ENCODE results near the gene FRK. TPM values are rescaled to one million over a fixed set of nuclear protein-coding genes. Genes with fewer than 3 reads are reported as not detected.

Gene FRK
- polyA plus RNA-seq, 1 donor from 2014 or later, result 0.04 TPM

GRCh38 chr6:116012471-116012949 lies 48.2 kb downstream of the FRK start:
- no peaks in the 10 kb centered on the region for H3K27me3 Mint-ChIP-seq
- peaks cover 2% of the 10 kb centered on the region for H3K36me3 Mint-ChIP-seq
- no peak overlapping the region for H3K4me3 Mint-ChIP-seq
- no peaks in the 10 kb centered on the region for H3K9me3 Mint-ChIP-seq
- peaks cover 15 to 19% (median 15%) of the 10 kb centered on the region in 3 donors for H3K4me1 Mint-ChIP-seq
- H3K27ac Mint-ChIP-seq, result no peak overlapping the region

- H3K9me3 Mint-ChIP-seq, result no peaks in the 10 kb centered on the region
- H3K27ac Mint-ChIP-seq, result no peak overlapping the region
- H3K36me3 Mint-ChIP-seq, result peaks cover 2% of the 10 kb centered on the region
- H3K27me3 Mint-ChIP-seq, result no peaks in the 10 kb centered on the region
- peaks cover 9 to 13% (median 10%) of the 10 kb centered on the region in 3 donors for H3K4me1 Mint-ChIP-seq
- H3K4me3 Mint-ChIP-seq, result no peak overlapping the region
These were observed 49.2 kb downstream of the FRK start for GRCh38 chr6:116011520-116011919.

GRCh38 chr6:116010790-116011401 lies 49.8 kb downstream of the FRK start:
- Mint-ChIP-seq H3K27me3 (no peaks in the 10 kb centered on the region), H3K9me3 (no peaks in the 10 kb centered on the region), H3K36me3 (peaks cover 2% of the 10 kb centered on the region), H3K4me3 (no peak overlapping the region), H3K27ac (no peak overlapping the region), H3K4me1 (peaks cover 8 to 13% (median 10%) of the 10 kb centered on the region in 3 donors)

- Mint-ChIP-seq H3K36me3 (peaks cover 2% of the 10 kb centered on the region), H3K27ac (no peak overlapping the region), H3K27me3 (no peaks in the 10 kb centered on the region), H3K4me1 (peaks cover 5 to 9% (median 6%) of the 10 kb centered on the region in 3 donors), H3K9me3 (no peaks in the 10 kb centered on the region), H3K4me3 (no peak overlapping the region)
These were observed 50.3 kb downstream of the FRK start for GRCh38 chr6:116010386-116010785.

DNA sequence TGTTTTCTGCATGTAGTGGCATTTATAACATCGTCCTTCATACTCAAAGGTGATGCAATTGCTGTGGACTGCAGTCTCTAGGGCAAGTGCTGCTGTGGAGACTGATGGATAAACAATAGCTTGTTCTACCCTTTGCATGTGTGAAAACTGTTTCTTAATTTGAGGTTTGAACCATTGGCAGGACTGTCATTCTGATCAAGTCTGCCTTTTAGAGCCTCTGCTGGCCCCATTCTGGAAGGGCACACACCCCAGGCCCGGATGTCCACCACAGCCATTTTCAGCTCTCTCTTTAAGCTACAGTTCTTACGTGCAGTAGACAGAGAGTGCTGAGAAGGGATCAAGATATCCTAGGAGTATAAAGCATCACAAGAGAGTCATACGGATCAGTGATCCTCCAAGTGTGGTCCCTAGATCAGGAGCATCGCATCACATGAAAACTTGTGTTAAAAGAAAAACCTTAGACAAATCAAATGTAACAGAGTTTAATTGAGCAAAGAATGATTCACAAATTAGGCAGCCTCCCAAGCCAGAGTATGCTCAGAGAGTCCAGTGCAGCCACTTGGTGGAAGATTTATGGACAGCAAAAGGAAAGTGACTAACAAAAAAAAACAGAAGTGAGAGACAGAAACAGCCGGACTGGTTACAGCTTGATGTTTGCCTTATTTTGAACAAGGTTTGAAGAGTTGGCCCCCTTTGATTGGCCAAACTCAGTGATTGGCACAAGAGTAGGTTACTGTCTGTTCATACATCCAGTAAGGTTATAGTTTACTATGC lies 52.0 kb downstream of the FRK start:
- H3K27ac Mint-ChIP-seq, result no peak overlapping the region

GRCh38 chr6:116004841-116005815 lies 55.6 kb downstream of the FRK start:
- Mint-ChIP-seq H3K4me1 (peaks cover 4 to 6% (median 6%) of the 10 kb centered on the region in 3 donors), H3K27ac (no peak overlapping the region), H3K9me3 (no peaks in the 10 kb centered on the region), H3K4me3 (no peak overlapping the region), H3K36me3 (no peaks in the 10 kb centered on the region), H3K27me3 (no peaks in the 10 kb centered on the region)

More for the DNA sequence above, 52.0 kb downstream of the FRK start:
- Mint-ChIP-seq H3K4me3 (peak overlapping the region in 1 of 4 donors; percentile 29), H3K27me3 (no peaks in the 10 kb centered on the region), H3K36me3 (no peaks in the 10 kb centered on the region), H3K9me3 (no peaks in the 10 kb centered on the region), H3K4me1 (peaks cover 4 to 6% (median 6%) of the 10 kb centered on the region in 3 donors)

DNA sequence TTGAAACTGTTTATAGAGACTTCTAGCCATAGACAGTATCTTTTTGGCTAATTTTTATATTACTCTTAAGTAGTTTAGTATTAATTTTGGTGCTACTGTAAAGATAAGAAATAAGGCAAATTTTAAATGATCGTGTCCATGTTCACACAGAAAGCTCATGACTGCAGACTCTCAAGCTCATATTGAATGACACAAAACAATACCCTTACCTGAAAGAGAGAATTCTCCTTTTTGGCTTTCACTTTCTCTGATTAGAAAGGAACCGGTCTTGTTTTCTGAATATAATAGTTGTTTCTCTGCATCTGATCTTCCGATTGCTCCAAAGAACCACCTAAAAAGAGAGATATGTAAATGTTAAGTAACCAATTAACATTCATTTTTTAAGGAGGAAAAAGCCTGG lies 57.0 kb downstream of the FRK start:
- H3K4me3 Mint-ChIP-seq, result no peak overlapping the region
- H3K4me1 Mint-ChIP-seq, result peaks cover 2% of the 10 kb centered on the region in 3 donors

DNA sequence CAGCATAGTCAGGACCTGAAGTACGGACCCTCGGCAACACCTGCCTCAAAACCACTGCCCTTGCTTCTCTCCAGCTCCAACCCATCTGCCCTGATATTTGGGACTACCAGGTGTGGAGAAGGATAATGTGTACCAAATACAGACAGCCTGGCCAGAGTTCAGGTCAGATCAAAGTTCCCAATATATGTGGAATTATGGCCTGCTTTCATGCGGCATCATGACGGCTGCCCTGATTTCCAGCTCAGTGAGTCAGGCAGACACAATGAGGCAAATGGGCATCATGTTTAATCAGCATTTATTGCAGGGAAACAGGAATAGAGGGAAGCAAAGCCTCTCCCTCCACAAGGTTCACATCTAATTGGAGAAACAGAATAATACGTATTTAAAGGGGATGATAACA lies 57.9 kb downstream of the FRK start:
- H3K4me1 Mint-ChIP-seq, result no peaks in the 10 kb centered on the region
- peaks cover 1% of the 10 kb centered on the region for H3K36me3 Mint-ChIP-seq
- no peak overlapping the region for H3K27ac Mint-ChIP-seq
- no peaks in the 10 kb centered on the region for H3K27me3 Mint-ChIP-seq
- H3K4me3 Mint-ChIP-seq, result no peak overlapping the region
- H3K9me3 Mint-ChIP-seq, result no peaks in the 10 kb centered on the region

More for the DNA sequence above, 57.0 kb downstream of the FRK start:
- Mint-ChIP-seq H3K27me3 (no peaks in the 10 kb centered on the region), H3K36me3 (no peaks in the 10 kb centered on the region), H3K9me3 (no peaks in the 10 kb centered on the region), H3K27ac (no peak overlapping the region)

GRCh38 chr6:115999235-115999634 lies 61.5 kb downstream of the FRK start:
- Mint-ChIP-seq H3K27me3 (no peaks in the 10 kb centered on the region), H3K9me3 (no peaks in the 10 kb centered on the region), H3K4me1 (no peaks in the 10 kb centered on the region), H3K4me3 (no peak overlapping the region), H3K27ac (no peak overlapping the region), H3K36me3 (peaks cover 1% of the 10 kb centered on the region)

DNA sequence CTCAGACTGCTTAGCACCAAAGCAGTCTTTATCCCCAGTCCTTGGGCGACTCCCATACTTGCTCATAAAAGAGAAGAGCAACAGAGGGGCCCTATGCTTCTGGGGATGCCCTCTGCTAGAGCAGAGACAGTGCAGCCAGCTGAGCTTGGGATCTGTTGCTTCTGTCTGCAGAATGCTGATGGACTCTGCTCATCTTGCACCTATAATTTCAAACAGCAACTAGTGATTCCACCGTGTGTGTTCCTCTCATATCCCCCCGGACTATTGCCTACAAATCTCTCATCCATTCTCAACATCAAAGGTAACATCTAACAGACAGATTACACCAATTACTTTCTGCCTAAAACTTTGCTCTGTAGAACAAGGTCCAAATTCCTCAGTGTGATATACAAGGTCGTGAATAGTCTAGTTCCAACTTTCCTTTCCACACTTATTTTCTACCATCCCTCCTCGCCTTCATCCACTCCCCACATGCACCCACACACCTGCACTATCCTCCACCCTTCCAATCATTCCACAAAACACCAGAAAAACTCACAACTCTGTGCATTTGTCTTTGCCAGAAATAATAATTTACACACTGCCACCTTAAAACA lies 62.6 kb downstream of the FRK start:
- Mint-ChIP-seq H3K27me3 (no peaks in the 10 kb centered on the region), H3K4me1 (no peaks in the 10 kb centered on the region), H3K4me3 (peak overlapping the region in 1 of 4 donors; percentile 54), H3K9me3 (no peaks in the 10 kb centered on the region), H3K36me3 (peaks cover 1% of the 10 kb centered on the region), H3K27ac (no peak overlapping the region)

DNA sequence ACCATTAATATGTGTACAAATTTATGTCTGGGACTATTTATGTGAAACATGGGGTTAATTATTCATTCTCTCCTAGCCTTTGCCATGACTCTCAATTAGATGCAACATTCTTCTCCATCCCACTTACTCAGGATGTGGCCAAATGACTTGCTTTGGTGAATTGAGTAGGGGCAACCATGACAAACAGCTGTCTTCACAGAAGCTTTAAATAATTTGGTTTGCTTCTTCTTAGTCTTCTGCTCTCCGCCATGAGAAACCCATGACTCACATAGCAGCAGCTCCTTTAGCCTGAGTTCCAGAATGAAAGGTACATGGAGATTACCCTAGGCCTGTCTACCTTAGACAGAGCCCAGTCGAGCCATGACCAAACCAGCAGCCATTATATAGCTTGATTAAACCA lies 74.7 kb downstream of the FRK start:
- Mint-ChIP-seq H3K4me3 (no peak overlapping the region), H3K36me3 (no peaks in the 10 kb centered on the region), H3K4me1 (no peaks in the 10 kb centered on the region), H3K27me3 (no peaks in the 10 kb centered on the region), H3K27ac (no peak overlapping the region), H3K9me3 (peaks cover 0 to 4% (median 0%) of the 10 kb centered on the region in 3 donors)

- Mint-ChIP-seq H3K9me3 (no peaks in the 10 kb centered on the region), H3K27ac (no peak overlapping the region), H3K4me1 (no peaks in the 10 kb centered on the region), H3K27me3 (no peaks in the 10 kb centered on the region), H3K4me3 (no peak overlapping the region), H3K36me3 (no peaks in the 10 kb centered on the region)
These were observed 75.9 kb downstream of the FRK start for GRCh38 chr6:115984809-115985208.

DNA sequence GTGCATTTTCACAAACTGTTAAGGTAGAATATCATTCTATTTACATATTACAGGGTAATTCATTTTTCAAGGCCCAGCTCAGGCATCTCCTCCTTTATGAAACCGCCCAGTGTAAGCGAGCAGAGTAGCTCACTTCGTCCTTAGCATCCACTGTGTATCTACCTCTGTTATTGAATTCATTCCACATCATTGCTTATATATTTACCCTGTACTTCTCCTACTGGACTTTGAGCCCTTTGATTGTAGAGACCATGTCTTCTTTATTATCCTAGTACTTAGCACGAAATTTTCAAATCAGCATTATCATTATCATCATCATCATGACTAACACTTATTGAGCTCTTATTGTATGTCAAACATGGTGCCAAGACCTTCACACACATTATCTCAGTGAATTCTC lies 76.7 kb downstream of the FRK start:
- Mint-ChIP-seq H3K4me3 (no peak overlapping the region), H3K4me1 (no peaks in the 10 kb centered on the region), H3K27me3 (no peaks in the 10 kb centered on the region), H3K36me3 (no peaks in the 10 kb centered on the region), H3K9me3 (no peaks in the 10 kb centered on the region), H3K27ac (no peak overlapping the region)

DNA sequence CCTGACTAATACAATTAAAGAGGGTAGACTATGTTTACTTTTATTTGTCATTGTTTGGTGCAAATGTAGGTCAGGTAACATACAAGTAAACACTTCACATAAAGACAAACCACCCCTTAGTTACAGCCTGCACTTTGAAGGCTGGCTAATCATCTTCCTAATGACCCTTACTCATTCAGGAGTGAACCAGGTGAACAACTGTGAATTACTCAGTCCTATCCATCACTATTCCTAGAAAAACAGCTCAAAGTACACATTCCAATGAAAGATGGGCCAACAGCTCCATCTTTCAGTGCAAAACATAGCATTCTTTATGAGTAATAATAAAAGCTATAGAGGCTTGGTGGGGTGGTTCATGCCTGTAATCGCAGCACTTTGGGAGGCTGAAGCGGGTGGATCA lies 78.2 kb downstream of the FRK start:
- Mint-ChIP-seq H3K4me1 (no peaks in the 10 kb centered on the region), H3K27ac (no peak overlapping the region), H3K27me3 (no peaks in the 10 kb centered on the region), H3K36me3 (no peaks in the 10 kb centered on the region), H3K9me3 (no peaks in the 10 kb centered on the region), H3K4me3 (no peak overlapping the region)

Data from IgD-negative memory B cell (primary cell).